PC-9 (cell line): ENCODE data around the gene TNN. TPM values are rescaled to one million over a fixed set of nuclear protein-coding genes. Genes with fewer than 3 reads are reported as not detected.

Experiments
- BruUV-seq: library from RNA; stranded (reverse); fragments of 400-500 nt; replicated peaks from 2 replicates; lab custom pipeline; 2021; lab: Mats Ljungman, UMichigan
- CTCF ChIA-PET: fragments of 300-600 bp; sonication (Branson Sonifier 250); formaldehyde crosslinking; loops from one replicate; lab custom pipeline; 2022; ENCODE audit warnings: antibody characterized with exemption; lab: Charles Lee
- POLR2A ChIA-PET: fragments of 300-600 bp; sonication (Branson Sonifier 250); formaldehyde crosslinking; loops from one replicate; lab custom pipeline; 2022; ENCODE audit warnings: antibody characterized with exemption; ENCODE audit not compliant: unreplicated experiment; lab: Charles Lee
- DNase-seq, 2 experiments: peaks; one replicate each; pipeline versions ENCODE4 v3.0.0 to v3.0.0-alpha.2; 2015 to 2022; ENCODE audit warnings: mixed read lengths in 1 of 2
- H2AFZ ChIP-seq: fragments of 200-600 bp; sonication (generic); 2 replicates; pipeline ENCODE4 v1.8.1; 2017; ENCODE audit warnings: antibody characterized with exemption
- H3F3A ChIP-seq: fragments of 200-600 bp; sonication (generic); 2 replicates; pipeline ENCODE4 v1.8.1; 2017; ENCODE audit warnings: antibody characterized with exemption, mild to moderate bottlenecking, low read depth; ENCODE audit not compliant: insufficient read depth
- H3K27ac ChIP-seq: fragments of 200-600 bp; sonication (generic); 2 replicates; pipeline ENCODE4 v1.6.1; 2016; ENCODE audit warnings: mixed run types
- H3K27me3 ChIP-seq: fragments of 200-600 bp; sonication (generic); 2 replicates; pipeline ENCODE4 v1.6.1; 2016; ENCODE audit warnings: low read depth, mixed run types; ENCODE audit not compliant: insufficient read depth
- H3K36me3 ChIP-seq: fragments of 200-600 bp; sonication (generic); 2 replicates; pipeline ENCODE4 v1.6.1; 2016; ENCODE audit warnings: low read depth, mixed run types
- H3K4me1 ChIP-seq: fragments of 200-600 bp; sonication (generic); replicated peaks from 2 replicates; pipeline ENCODE4 v1.6.1; 2016; ENCODE audit warnings: mixed run types; ENCODE audit not compliant: insufficient read depth
- H3K4me2 ChIP-seq: fragments of 200-600 bp; sonication (generic); 2 replicates; pipeline ENCODE4 v1.6.1; 2017; ENCODE audit warnings: mixed run types
- H3K4me3 ChIP-seq: fragments of 200-600 bp; sonication (generic); 2 replicates; pipeline ENCODE4 v1.6.1; 2016; ENCODE audit warnings: mixed run types
- H3K79me2 ChIP-seq: fragments of 200-600 bp; sonication (generic); 2 replicates; pipeline ENCODE4 v1.6.1; 2017; ENCODE audit warnings: low read depth, mixed run types
- H3K9me2 ChIP-seq: fragments of 200-600 bp; sonication (generic); 2 replicates; pipeline ENCODE4 v1.8.1; 2017; ENCODE audit warnings: mild to moderate bottlenecking; ENCODE audit not compliant: insufficient read depth
- H3K9me3 ChIP-seq: fragments of 200-600 bp; sonication (generic); 2 replicates; pipeline ENCODE4 v1.8.1; 2016; ENCODE audit warnings: low read depth; ENCODE audit not compliant: insufficient read depth
- H4K20me1 ChIP-seq: fragments of 200-600 bp; sonication (generic); 2 replicates; pipeline ENCODE4 v1.8.1; 2017; ENCODE audit not compliant: insufficient read depth
- EZH2 ChIP-seq: fragments of 200-600 bp; sonication (generic); IDR thresholded peaks from 2 replicates; pipeline ENCODE4 v1.8.0; 2017; ENCODE audit warnings: antibody characterized with exemption, low read depth
- intact Hi-C: fragments of 100-400 bp; cut with micrococcal nuclease; formaldehyde crosslinking; loops from one replicate; pipeline ENCODE4 v1.10.0; 2022; ENCODE audit not compliant: unreplicated experiment
- total RNA-seq: library from RNA; stranded (reverse); gene quantifications from 2 replicates; pipeline ENCODE4 v1.2.3, GENCODE V29; 2021
- TF ChIP-seq, protein P1 (sequence below): fragments of 200-600 bp; sonication (generic); conservative IDR thresholded peaks from 2 replicates; pipeline ENCODE4 v1.6.1; 2017; ENCODE audit warnings: mixed run types, antibody characterized with exemption, mild to moderate bottlenecking, moderate library complexity

The TNN gene
- total RNA-seq, 1 experiment from 2014 or later, result not detected

DNA sequence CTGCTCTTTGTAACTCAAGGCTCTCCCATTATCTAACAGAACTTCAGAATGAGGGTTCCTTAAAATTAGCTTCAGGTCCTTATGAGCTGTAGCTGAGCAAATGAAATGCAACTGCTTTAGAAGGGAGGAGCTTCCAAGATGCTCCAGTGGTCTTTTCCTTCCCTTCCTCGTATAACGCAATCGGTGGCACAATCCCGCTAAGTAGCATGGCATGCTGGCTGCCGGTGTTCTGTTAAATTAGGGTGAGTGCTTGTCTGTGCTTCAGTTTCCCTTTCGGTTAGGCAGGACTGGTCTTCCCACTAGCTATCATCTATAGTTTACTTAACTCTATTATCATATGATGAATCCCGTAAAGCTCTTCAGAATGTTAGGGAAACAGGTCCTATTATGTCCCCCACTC lies 124.0 kb downstream of the TNN start:
- no peaks in the 10 kb centered on the region for H3K9me3 ChIP-seq
- peaks cover 16% of the 10 kb centered on the region for H3K79me2 ChIP-seq
- 0 out of 2 replicates have a peak, but pooled peaks cover 3% of the 10 kb centered on the region for H3K36me3 ChIP-seq
- peak overlapping the region; percentile 89 for H3K4me2 ChIP-seq
- TF ChIP-seq, protein P1, sequence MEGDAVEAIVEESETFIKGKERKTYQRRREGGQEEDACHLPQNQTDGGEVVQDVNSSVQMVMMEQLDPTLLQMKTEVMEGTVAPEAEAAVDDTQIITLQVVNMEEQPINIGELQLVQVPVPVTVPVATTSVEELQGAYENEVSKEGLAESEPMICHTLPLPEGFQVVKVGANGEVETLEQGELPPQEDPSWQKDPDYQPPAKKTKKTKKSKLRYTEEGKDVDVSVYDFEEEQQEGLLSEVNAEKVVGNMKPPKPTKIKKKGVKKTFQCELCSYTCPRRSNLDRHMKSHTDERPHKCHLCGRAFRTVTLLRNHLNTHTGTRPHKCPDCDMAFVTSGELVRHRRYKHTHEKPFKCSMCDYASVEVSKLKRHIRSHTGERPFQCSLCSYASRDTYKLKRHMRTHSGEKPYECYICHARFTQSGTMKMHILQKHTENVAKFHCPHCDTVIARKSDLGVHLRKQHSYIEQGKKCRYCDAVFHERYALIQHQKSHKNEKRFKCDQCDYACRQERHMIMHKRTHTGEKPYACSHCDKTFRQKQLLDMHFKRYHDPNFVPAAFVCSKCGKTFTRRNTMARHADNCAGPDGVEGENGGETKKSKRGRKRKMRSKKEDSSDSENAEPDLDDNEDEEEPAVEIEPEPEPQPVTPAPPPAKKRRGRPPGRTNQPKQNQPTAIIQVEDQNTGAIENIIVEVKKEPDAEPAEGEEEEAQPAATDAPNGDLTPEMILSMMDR, result no peak
- no peak for TF ChIP-seq EZH2
- H3K27me3 ChIP-seq, result no peaks in the 10 kb centered on the region
- intact Hi-C loops, result loop anchor here (2.0 to 10.0 kb wide), 3 partner anchors 33 to 1015 kb away; partner anchors contain the start of gene COP1
- H3F3A ChIP-seq, result peaks cover 16% of the 10 kb centered on the region
- H4K20me1 ChIP-seq, result no peaks in the 10 kb centered on the region
- POLR2A ChIA-PET, result no interaction called here
- H3K4me1 ChIP-seq, result peaks cover 24% of the 10 kb centered on the region
- CTCF ChIA-PET, result interaction anchor here (0.6 to 1.0 kb wide), 2 partner anchors 40 to 1330 kb away, joined by 3 to 9 read pairs; no protein-coding TSS in a partner anchor
- no TSS peak for BruUV-seq
- peak overlapping the region; percentile 77 for H3K27ac ChIP-seq
- peak overlapping the region; percentile 98 for H3K4me3 ChIP-seq
- DNase-seq, result no peak
- H3K9me2 ChIP-seq, result no peaks in the 10 kb centered on the region
- peak overlapping the region; percentile 95 for H2AFZ ChIP-seq

DNA sequence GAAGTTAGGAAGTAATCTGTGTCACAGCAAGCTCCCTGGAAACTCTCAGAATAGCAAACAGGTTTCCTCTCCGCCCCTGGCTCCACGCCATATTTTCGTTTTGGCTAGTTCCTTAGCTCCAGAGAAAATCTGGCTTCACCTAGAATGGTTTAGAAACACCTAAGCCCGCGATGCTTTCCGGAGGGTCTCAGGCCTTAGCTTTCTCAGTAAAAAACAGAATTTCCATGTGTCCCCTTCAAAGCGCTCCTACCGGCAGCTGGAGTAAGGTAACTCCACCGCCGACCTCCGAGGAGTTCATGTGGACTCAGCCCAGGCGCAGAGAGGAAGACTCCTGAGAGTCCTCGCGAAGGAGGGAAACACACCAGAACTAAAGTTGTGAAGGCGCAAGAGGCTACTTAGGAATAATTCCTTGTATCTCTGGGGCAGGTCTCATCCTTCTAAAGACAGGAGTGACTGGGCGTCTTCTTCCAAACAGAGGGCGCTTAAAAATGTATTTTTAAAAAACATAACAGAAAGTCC lies 124.5 kb downstream of the TNN start:
- intact Hi-C loops, result loop anchor here (2.0 to 10.0 kb wide), 3 partner anchors 33 to 1015 kb away; partner anchors contain the start of gene COP1
- no peaks in the 10 kb centered on the region for H3K27me3 ChIP-seq
- BruUV-seq, result TSS peak; percentile 82
- peak overlapping the region; percentile 89 for H3K4me2 ChIP-seq
- DNase-seq, result peak; percentile 55 to 56
- CTCF ChIA-PET, result interaction anchor here (0.6 to 1.0 kb wide), 2 partner anchors 40 to 1331 kb away, joined by 3 to 9 read pairs; no protein-coding TSS in a partner anchor
- H3K27ac ChIP-seq, result peak overlapping the region; percentile 77
- H2AFZ ChIP-seq, result peak overlapping the region; percentile 95
- no peaks in the 10 kb centered on the region for H3K9me2 ChIP-seq
- H3K79me2 ChIP-seq, result peaks cover 16% of the 10 kb centered on the region
- no peaks in the 10 kb centered on the region for H3K9me3 ChIP-seq
- peaks cover 20% of the 10 kb centered on the region for H3F3A ChIP-seq
- H3K4me1 ChIP-seq, result peaks cover 29% of the 10 kb centered on the region
- no peaks in the 10 kb centered on the region for H4K20me1 ChIP-seq
- 0 out of 2 replicates have a peak, but pooled peaks cover 3% of the 10 kb centered on the region for H3K36me3 ChIP-seq
- H3K4me3 ChIP-seq, result peak overlapping the region; percentile 98
- POLR2A ChIA-PET, result interaction anchor here (0.6 kb wide), 2 partner anchors 29 to 30 kb away, joined by 4 to 7 read pairs; no protein-coding TSS in a partner anchor
- TF ChIP-seq, protein P1, result no peak
- TF ChIP-seq EZH2, result no peak

DNA sequence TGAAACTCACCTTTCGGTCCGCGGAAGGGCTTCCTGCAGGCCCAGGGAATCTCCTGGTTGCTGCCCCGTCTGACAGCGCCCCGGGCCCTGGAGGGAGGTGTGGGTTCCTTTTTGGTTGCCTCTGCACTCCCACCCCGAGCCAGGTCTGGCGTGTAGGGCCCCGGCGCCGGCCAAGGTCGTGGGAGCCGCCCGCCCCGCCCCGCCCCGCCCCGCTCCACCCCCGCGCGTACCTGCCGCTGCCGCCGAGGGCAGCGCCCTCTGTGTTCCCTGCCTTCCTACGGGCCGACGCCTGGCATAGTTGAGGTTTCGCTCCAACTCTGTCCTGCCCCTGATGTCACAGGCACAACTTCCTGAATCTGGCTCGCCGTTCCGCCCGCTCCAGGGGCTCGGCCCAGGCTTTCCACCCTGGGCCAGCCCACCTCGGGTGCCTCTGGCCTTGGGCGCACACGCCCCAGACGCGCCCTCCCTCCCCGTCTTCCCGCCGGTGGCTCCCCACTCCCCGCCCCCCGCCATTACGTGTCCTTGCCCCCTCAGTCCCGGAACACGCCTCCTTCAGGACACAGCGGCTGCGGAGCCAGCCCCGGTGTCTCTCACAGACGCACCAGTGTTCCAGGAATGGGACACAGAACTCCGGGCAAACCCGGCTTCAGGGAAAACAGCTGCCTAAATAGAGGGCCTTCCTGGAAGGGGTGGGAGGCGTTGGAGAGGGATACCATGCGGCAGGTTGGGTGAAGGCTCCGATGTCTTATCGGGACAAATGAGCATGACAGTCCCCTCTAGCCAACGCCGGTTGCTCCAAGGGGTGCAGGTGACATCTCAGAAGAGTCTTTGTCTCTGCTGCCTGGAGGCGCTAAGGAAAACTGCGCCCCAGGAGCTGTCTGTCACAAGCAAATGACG lies 125.2 kb downstream of the TNN start, which contains the start of gene KIAA0040:
Gene KIAA0040, minus strand, starts transcription at position 147 of the 897 bp plus-strand sequence. CDS start 31,763 bp downstream, outside the sequence.
- peaks cover 34% of the 10 kb centered on the region for H3K4me1 ChIP-seq
- H3K27ac ChIP-seq, result peak within 1 kb of the TSS; percentile 77
- peak; percentile 83 to 84 for DNase-seq
- H3K9me2 ChIP-seq, result no peaks in the 10 kb centered on the region
- ChIA-PET CTCF (interaction anchor here (0.9 kb wide), 1 partner anchor 41 kb away, joined by 3 read pairs; no protein-coding TSS in a partner anchor), POLR2A (interaction anchor here (0.6 kb wide), 2 partner anchors 29 kb away, joined by 4 to 7 read pairs; no protein-coding TSS in a partner anchor)
- no peaks in the 10 kb centered on the region for H3K27me3 ChIP-seq
- H3K9me3 ChIP-seq, result no peaks in the 10 kb centered on the region
- H3K36me3 ChIP-seq, result 0 out of 2 replicates have a peak, but pooled peaks cover 3% of the 10 kb centered on the region
- peaks cover 16% of the 10 kb centered on the region for H3K79me2 ChIP-seq
- H3K4me2 ChIP-seq, result peak within 1 kb of the TSS; percentile 89
- H3K4me3 ChIP-seq, result peak within 1 kb of the TSS; percentile 98
- TF ChIP-seq EZH2, result no peak
- TF ChIP-seq, protein P1, result no peak; the same call in 1 of the 2 replicates
- H3F3A ChIP-seq, result peaks cover 24% of the 10 kb centered on the region
- H2AFZ ChIP-seq, result peak within 1 kb of the TSS; percentile 95
- no peaks in the 10 kb centered on the region for H4K20me1 ChIP-seq
- intact Hi-C loops, result loop anchor here (1.0 to 10.0 kb wide), 4 partner anchors 34 to 1014 kb away; partner anchors contain the start of gene COP1
- BruUV-seq, result TSS peak; percentile 93
